Activated naive CD8-positive, alpha-beta T cell treated with anti-CD3 and anti-CD28 coated beads, Interleukin-2, amount 50 U/mL, for 16 hours (primary cell): ENCODE data around the gene ALPK1.
"Not testable (repeated sequence)": the region's sequence is repeated elsewhere in the genome, so short reads cannot be mapped to it uniquely, and the experiment has no call there.

Experiments
- DNase-seq: peaks from one replicate; pipeline ENCODE4 v3.0.0-alpha.2; 2020; ENCODE audit warnings: low read depth, low spot score

The ALPK1 gene

GRCh38 chr4:112296949-112297880 is at the start of gene ALPK1:
TSS of gene ALPK1 (plus strand) at chr4:112297369.
- DNase-seq = no peak

- DNase-seq = no peak
Measured at GRCh38 chr4:112251019-112251643, 46.0 kb upstream of the ALPK1 start.

- DNase-seq = no peak
Measured at GRCh38 chr4:112252234-112252633, 44.9 kb upstream of the ALPK1 start.

GRCh38 chr4:112253382-112254000 is 43.7 kb upstream of the ALPK1 start:
- DNase-seq = no peak

- DNase-seq = no peak
Measured at GRCh38 chr4:112257098-112257497, 40.1 kb upstream of the ALPK1 start.

- no peak for DNase-seq
Measured at GRCh38 chr4:112266823-112267222, 30.3 kb upstream of the ALPK1 start.

GRCh38 chr4:112270051-112270450 is 27.1 kb upstream of the ALPK1 start:
- DNase-seq = no peak

- no peak for DNase-seq
Measured at GRCh38 chr4:112270640-112271421, 26.3 kb upstream of the ALPK1 start.

- DNase-seq = no peak
Measured at GRCh38 chr4:112272292-112272691, 24.9 kb upstream of the ALPK1 start.

- DNase-seq = no peak
Measured at GRCh38 chr4:112274959-112275358, 22.2 kb upstream of the ALPK1 start.

- no peak for DNase-seq
Measured at GRCh38 chr4:112276113-112276512, 21.1 kb upstream of the ALPK1 start.

- no peak for DNase-seq
Measured at GRCh38 chr4:112277220-112277619, 19.9 kb upstream of the ALPK1 start.

- DNase-seq = no peak
Measured at GRCh38 chr4:112277705-112278448, 19.3 kb upstream of the ALPK1 start.

- no peak for DNase-seq
Measured at GRCh38 chr4:112279025-112279881, 17.9 kb upstream of the ALPK1 start.

GRCh38 chr4:112279882-112280315 is 17.3 kb upstream of the ALPK1 start:
- DNase-seq = no peak

GRCh38 chr4:112280386-112281056 is 16.6 kb upstream of the ALPK1 start:
- no peak for DNase-seq

GRCh38 chr4:112281895-112282398 is 15.2 kb upstream of the ALPK1 start:
- not testable (repeated sequence) for DNase-seq

- DNase-seq = no peak
Measured at GRCh38 chr4:112282860-112283667, 14.1 kb upstream of the ALPK1 start.
